Gastrocnemius medialis (tissue), 4 donors: Measurements from ENCODE around the gene TCOF1.

ENCODE experiments used
- CTCF ChIP-seq, 5 experiments: fragments of 450-650 bp in 3 of 5; fragments of 200-600 bp in 2 of 5; sonication (generic) in 2 of 5; IDR thresholded peaks in 4 of 5; conservative IDR thresholded peaks in 1 of 5; 1 replicate in 4 of 5; 2 replicates in 1 of 5; pipeline ENCODE4 v1.5.1; 2016 to 2019; ENCODE audit warnings: antibody characterized with exemption in 5 of 5, mild to moderate bottlenecking in 3 of 5, moderate library complexity in 3 of 5
- POLR2A ChIP-seq, 2 donors: fragments of 450-650 bp; IDR thresholded peaks; one replicate each; pipeline ENCODE4 v1.6.1; 2017; ENCODE audit warnings: antibody characterized with exemption in 2 of 2, mild to moderate bottlenecking in 2 of 2, moderate library complexity in 2 of 2

DNA sequence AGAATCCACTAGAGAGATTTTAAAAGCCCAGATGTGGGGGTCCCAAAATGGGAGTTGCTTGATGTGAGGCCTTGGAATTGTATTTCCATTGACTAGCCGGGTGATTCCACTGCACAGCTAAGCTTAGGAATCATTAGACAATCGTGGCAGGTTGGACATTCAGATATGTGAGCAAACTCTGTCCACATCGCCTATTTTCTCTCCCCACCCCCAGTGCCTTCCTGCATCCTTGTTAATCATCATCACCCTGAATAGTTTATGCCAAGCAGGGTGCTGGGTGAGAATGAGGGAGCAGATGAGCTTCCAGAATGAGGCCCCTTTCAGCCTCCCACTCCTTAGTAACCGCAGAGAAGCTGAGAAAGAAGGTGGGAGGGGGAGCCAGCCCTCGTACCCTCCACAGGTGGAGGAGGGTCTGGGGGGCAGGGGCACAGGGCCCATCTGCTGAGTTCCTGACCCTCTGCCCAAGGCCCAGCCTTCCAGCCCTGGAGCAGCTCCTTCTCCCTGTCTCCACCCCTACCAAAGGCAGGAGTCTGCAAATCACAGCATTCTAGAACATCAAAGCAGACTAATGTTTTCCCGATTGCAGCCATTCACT, 7.7 kb upstream of the TCOF1 start:
- TF ChIP-seq POLR2A (IDR thresholded peaks at IDR 0.05) (no peak), CTCF (IDR thresholded peaks at IDR 0.05 in 4 of 5, conservative IDR thresholded peaks at IDR 0.05 in 1 of 5) (no peak)
